ENCODE results near the gene FAM110C.
"Not testable (repeated sequence)": the region's sequence is repeated elsewhere in the genome, so short reads cannot be mapped to it uniquely, and the experiment has no call there.

- TF ChIP-seq CTCF, EP300, POLR2A (IDR thresholded peaks at IDR 0.05): not testable (repeated sequence)
Measured at GRCh38 chr2:20259-20658, 26.0 kb downstream of the FAM110C start.

All from suprapubic skin (tissue), 3 donors.